Tibial nerve (tissue), 4 donors: ENCODE data around the gene MAN2A2.

Experiments
- EP300 ChIP-seq, 2 donors: sonication (generic); formaldehyde crosslinking; IDR thresholded peaks; one replicate each; pipeline ENCODE4 v1.6.1; 2017; ENCODE audit warnings: antibody characterized with exemption in 2 of 2, mild to moderate bottlenecking in 1 of 2
- POLR2A ChIP-seq, 2 donors: fragments of 450-650 bp; IDR thresholded peaks; one replicate each; pipeline ENCODE4 v1.6.1; 2017; ENCODE audit warnings: antibody characterized with exemption in 2 of 2, mild to moderate bottlenecking in 2 of 2, moderate library complexity in 2 of 2
- TF ChIP-seq, protein P1 (sequence below), 5 experiments: fragments of 200-600 bp in 3 of 5; fragments of 450-650 bp in 2 of 5; sonication (generic) in 3 of 5; IDR thresholded peaks; one replicate each; pipeline ENCODE4 v1.5.1; 2016 to 2019; ENCODE audit warnings: antibody characterized with exemption in 5 of 5, mild to moderate bottlenecking in 3 of 5, moderate library complexity in 2 of 5

DNA sequence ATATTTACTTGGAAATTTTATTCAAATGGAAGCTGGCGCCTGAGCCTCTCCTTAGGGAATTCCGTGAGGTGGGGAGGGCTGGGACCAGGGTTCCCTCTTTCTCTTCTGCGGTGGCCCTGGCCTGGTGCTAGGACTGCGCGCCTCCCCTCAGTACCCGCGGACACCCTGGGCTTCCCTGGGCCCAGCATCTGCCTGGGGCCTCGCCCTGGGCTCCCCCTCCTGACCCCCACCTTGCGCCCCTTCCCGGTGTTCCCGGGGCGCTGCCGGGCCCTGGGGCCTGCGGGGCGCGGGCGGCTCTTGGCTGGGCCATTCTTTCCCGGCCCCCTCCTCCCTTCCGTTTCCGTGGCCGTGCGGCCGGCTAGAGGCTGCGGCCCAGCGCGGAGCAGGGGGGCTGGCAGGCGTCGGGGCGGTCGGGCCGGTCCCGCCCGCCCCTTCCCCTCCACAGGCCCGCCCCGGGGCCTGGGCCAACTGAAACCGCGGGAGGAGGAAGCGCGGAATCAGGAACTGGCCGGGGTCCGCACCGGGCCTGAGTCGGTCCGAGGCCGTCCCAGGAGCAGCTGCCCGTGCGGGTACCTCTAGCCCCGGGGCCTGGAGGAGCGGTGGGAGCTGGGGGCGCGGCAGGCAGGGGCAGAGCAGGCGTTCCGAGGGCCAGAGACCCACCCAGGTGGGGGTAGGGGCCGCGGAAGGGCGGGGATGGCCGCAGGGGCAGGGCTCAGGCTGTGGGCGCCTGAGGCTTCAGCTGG, 19.0 kb upstream of the MAN2A2 start, which contains the start of gene FES:
- TF ChIP-seq, protein P1, sequence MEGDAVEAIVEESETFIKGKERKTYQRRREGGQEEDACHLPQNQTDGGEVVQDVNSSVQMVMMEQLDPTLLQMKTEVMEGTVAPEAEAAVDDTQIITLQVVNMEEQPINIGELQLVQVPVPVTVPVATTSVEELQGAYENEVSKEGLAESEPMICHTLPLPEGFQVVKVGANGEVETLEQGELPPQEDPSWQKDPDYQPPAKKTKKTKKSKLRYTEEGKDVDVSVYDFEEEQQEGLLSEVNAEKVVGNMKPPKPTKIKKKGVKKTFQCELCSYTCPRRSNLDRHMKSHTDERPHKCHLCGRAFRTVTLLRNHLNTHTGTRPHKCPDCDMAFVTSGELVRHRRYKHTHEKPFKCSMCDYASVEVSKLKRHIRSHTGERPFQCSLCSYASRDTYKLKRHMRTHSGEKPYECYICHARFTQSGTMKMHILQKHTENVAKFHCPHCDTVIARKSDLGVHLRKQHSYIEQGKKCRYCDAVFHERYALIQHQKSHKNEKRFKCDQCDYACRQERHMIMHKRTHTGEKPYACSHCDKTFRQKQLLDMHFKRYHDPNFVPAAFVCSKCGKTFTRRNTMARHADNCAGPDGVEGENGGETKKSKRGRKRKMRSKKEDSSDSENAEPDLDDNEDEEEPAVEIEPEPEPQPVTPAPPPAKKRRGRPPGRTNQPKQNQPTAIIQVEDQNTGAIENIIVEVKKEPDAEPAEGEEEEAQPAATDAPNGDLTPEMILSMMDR (IDR thresholded peaks at IDR 0.05): peak in 1 of 5 experiments; percentile 28
- peak; percentile 51 to 63 for TF ChIP-seq POLR2A (IDR thresholded peaks at IDR 0.05)
- peak in 1 of 2 donors; percentile 61 for TF ChIP-seq EP300 (IDR thresholded peaks at IDR 0.05)
